Measurements from ENCODE around the gene APAF1. TPM values are rescaled to one million over a fixed set of nuclear protein-coding genes. Genes with fewer than 3 reads are reported as not detected.

Gene APAF1
- total and polyA plus RNA-seq, 9 of the 15 experiments (the other 6 are each of a cell fraction or from before 2014, with no cell fraction given): 5.1 to 15.7 (median 9.9) TPM

- no peak for TF ChIP-seq ZNF280A (IDR thresholded peaks at IDR 0.05; ENCODE audit: low read depth, partially characterized antibody)
- TF ChIP-seq ZFP91 (CRISPR knock-in tag; IDR thresholded peaks at IDR 0.05): no peak
- TF ChIP-seq POU5F1 (IDR thresholded peaks at IDR 0.05; ENCODE audit: borderline replicate concordance, low read depth, low read length, partially characterized antibody): no peak
- TF ChIP-seq E2F6 (IDR thresholded peaks at IDR 0.05; ENCODE audit: borderline replicate concordance in 1 of 2, extremely low read depth in 1 of 2, insufficient read depth in 1 of 2, insufficient read length in 1 of 2, low read depth in 1 of 2, low read length in 1 of 2, poor library complexity in 1 of 2, severe bottlenecking in 1 of 2): no peak
- TF ChIP-seq SMAD1 (IDR thresholded peaks at IDR 0.05; ENCODE audit: low read depth, low read length, partially characterized antibody): no peak
- TF ChIP-seq TEAD2 (tag; IDR thresholded peaks at IDR 0.05): no peak
- TF ChIP-seq ZKSCAN3 (CRISPR knock-in tag; IDR thresholded peaks at IDR 0.05): no peak
- peak; percentile 28; the same call in 1 of the 2 replicates for TF ChIP-seq CTBP1 (IDR thresholded peaks at IDR 0.05; ENCODE audit: borderline replicate concordance)
- TF ChIP-seq TEAD4 (IDR thresholded peaks at IDR 0.05; ENCODE audit: low read length): peak; percentile 66
- TF ChIP-seq TEAD4 (CRISPR knock-in tag; IDR thresholded peaks at IDR 0.05; ENCODE audit: borderline replicate concordance): no peak
- TF ChIP-seq HINFP (tag; conservative IDR thresholded peaks at IDR 0.05; ENCODE audit: low read depth): no peak
- TF ChIP-seq GTF2A2 (tag; IDR thresholded peaks at IDR 0.05): no peak
- TF ChIP-seq KAT8 (IDR thresholded peaks at IDR 0.05; ENCODE audit: low read depth): no peak
- no peak for TF ChIP-seq MXD1 (CRISPR knock-in tag; IDR thresholded peaks at IDR 0.05; ENCODE audit: borderline replicate concordance, poor library complexity, severe bottlenecking)
- TF ChIP-seq SOX6 (IDR thresholded peaks at IDR 0.05): peak; percentile 58; the same call in 1 of the 2 replicates
- no peak for TF ChIP-seq HMGXB4 (CRISPR knock-in tag; IDR thresholded peaks at IDR 0.05)
- TF ChIP-seq KLF1 (tag; IDR thresholded peaks at IDR 0.05): no peak
These were observed 91.5 kb downstream of the APAF1 start (continued) for GRCh38 chr12:98736352-98737321.

All from K562 (cell line).